ENCODE data around the gene CLMP. TPM values are rescaled to one million over a fixed set of nuclear protein-coding genes. Genes with fewer than 3 reads are reported as not detected.

CLMP gene
- total and polyA plus RNA-seq, 7 experiments from 2014 or later, result 0.08 to 0.60 (median 0.27) TPM

DNA sequence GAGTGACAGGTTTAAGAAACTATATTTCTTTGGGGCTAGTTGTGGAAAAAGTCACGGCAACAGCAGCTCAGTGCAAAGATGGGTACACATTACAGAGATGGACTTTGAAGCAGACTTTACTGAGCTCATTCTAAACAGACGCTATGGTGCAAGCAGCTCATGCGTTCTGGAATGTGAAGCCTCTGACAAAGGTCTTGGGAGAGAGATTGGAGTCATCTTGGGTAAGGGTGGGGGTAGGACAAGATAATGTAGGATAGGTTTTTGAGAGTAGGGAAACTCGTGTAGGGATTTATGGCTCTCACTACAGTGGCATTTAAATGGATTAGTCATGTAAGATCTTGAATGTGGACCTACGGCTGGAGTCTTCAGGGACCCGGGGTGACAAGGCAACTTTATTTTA, 36.2 kb upstream of the CLMP start:
- Mint-ChIP-seq H3K4me3 (no peak overlapping the region), H3K4me1 (peaks cover 14 to 35% (median 17%) of the 10 kb centered on the region in 7 donors), H3K36me3 (peaks cover 0 to 23% (median 0%) of the 10 kb centered on the region in 5 donors), H3K27ac (peak overlapping the region in 2 of 9 donors; percentile 14 to 78), H3K27me3 (peaks cover 1 to 28% (median 2%) of the 10 kb centered on the region in 5 donors), H3K9me3 (peaks cover 0 to 11% (median 0%) of the 10 kb centered on the region in 11 donors)
- intact Hi-C loops (cut with micrococcal nuclease), result no loop called here
- H3K4me1 ChIP-seq (ENCODE audit: control insufficient read depth in 2 of 2, insufficient read depth in 2 of 2, low read length in 2 of 2), result peaks cover 12 to 17% of the 10 kb centered on the region in 2 donors
- ChIA-PET POLR2A (no interaction called here), CTCF (no interaction called here)
- H3K4me3 ChIP-seq (ENCODE audit: low read length), result no peak overlapping the region
- no peak overlapping the region for H3K27ac ChIP-seq (ENCODE audit: low read depth, low read length)
- H3K36me3 ChIP-seq (ENCODE audit: control insufficient read depth in 2 of 3, insufficient read depth in 3 of 3, low read length in 3 of 3), result no peaks in the 10 kb centered on the region
- DNase-seq (no peak), ATAC-seq (no peak)
- H3K27me3 ChIP-seq (ENCODE audit: control insufficient read depth in 2 of 2, insufficient read depth in 2 of 2, low read length in 2 of 2), result no peaks in the 10 kb centered on the region
- H3K9me3 ChIP-seq (ENCODE audit: control insufficient read depth in 2 of 3, low read length in 3 of 3), result no peaks in the 10 kb centered on the region

GRCh38 chr11:123230346-123230745, 35.3 kb upstream of the CLMP start:
- Histone ChIP-seq H3K36me3 (ENCODE audit: control insufficient read depth in 2 of 3, insufficient read depth in 3 of 3, low read length in 3 of 3) (no peaks in the 10 kb centered on the region), H3K9me3 (ENCODE audit: control insufficient read depth in 2 of 3, low read length in 3 of 3) (no peaks in the 10 kb centered on the region), H3K4me3 (ENCODE audit: low read length) (no peak overlapping the region), H3K4me1 (ENCODE audit: control insufficient read depth in 2 of 2, insufficient read depth in 2 of 2, low read length in 2 of 2) (peaks cover 12 to 17% of the 10 kb centered on the region in 2 donors), H3K27me3 (ENCODE audit: control insufficient read depth in 2 of 2, insufficient read depth in 2 of 2, low read length in 2 of 2) (no peaks in the 10 kb centered on the region), H3K27ac (ENCODE audit: low read depth, low read length) (no peak overlapping the region)
- Mint-ChIP-seq H3K36me3 (peaks cover 0 to 23% (median 0%) of the 10 kb centered on the region in 5 donors), H3K4me1 (peaks cover 14 to 28% (median 17%) of the 10 kb centered on the region in 7 donors), H3K4me3 (no peak overlapping the region), H3K9me3 (peaks cover 0 to 11% (median 0%) of the 10 kb centered on the region in 11 donors), H3K27ac (peak overlapping the region in 3 of 9 donors; percentile 1 to 34 (median 18)), H3K27me3 (peaks cover 5 to 36% (median 6%) of the 10 kb centered on the region in 5 donors)
- CTCF ChIA-PET, result no interaction called here
- intact Hi-C loops (cut with micrococcal nuclease), result no loop called here
- ATAC-seq, result no peak
- no peak for DNase-seq
- POLR2A ChIA-PET, result no interaction called here

DNA sequence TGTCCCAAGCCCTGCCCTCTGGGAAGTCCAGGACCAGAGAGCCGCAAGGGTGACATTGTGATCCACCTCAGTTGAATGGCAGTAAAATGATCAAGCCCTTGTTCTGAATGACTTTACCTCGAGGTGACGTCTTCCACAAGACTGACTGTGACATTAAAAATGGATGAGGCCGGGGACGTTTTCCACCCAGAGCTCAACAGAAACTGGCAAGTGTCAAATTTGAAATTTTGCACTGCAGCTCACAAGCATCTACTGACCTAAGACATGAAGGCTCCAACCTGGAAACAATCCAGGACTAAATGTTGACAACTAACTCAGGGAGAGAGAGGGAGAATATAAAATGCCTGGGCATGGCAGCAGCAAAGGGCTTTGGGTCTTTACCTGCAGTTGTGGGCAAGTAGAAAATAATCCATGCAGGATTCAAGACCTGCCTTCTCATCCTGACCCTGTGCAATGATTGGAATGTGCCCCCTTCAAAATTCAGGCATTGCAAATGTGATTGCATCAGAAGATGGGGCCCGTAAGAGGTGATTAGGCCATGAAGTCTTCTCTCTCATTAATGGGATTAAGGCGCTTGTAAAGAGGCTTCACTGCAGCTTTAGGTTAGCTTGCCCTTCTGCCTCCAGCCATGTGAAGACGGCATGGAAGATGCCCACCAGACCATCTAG, 33.6 kb upstream of the CLMP start:
- DNase-seq (no peak), ATAC-seq (no peak)
- POLR2A ChIA-PET, result no interaction called here
- Histone ChIP-seq H3K4me3 (ENCODE audit: low read length) (no peak overlapping the region), H3K27me3 (ENCODE audit: control insufficient read depth in 2 of 2, insufficient read depth in 2 of 2, low read length in 2 of 2) (no peaks in the 10 kb centered on the region), H3K9me3 (ENCODE audit: control insufficient read depth in 2 of 3, low read length in 3 of 3) (no peaks in the 10 kb centered on the region), H3K27ac (ENCODE audit: low read depth, low read length) (no peak overlapping the region), H3K4me1 (ENCODE audit: control insufficient read depth in 2 of 2, insufficient read depth in 2 of 2, low read length in 2 of 2) (peaks cover 9 to 14% of the 10 kb centered on the region in 2 donors), H3K36me3 (ENCODE audit: control insufficient read depth in 2 of 3, insufficient read depth in 3 of 3, low read length in 3 of 3) (no peaks in the 10 kb centered on the region)
- Mint-ChIP-seq H3K4me1 (peaks cover 12 to 17% (median 13%) of the 10 kb centered on the region in 7 donors), H3K4me3 (no peak overlapping the region), H3K36me3 (peaks cover 0 to 19% (median 0%) of the 10 kb centered on the region in 5 donors), H3K27ac (no peak overlapping the region), H3K9me3 (peaks cover 0 to 10% (median 0%) of the 10 kb centered on the region in 11 donors), H3K27me3 (peaks cover 5 to 46% (median 6%) of the 10 kb centered on the region in 5 donors)
- intact Hi-C loops (cut with micrococcal nuclease), result no loop called here
- CTCF ChIA-PET, result no interaction called here

GRCh38 chr11:123227763-123228495, 32.9 kb upstream of the CLMP start:
- ChIA-PET CTCF (interaction anchor here (0.7 kb wide), 1 partner anchor 19 kb away, joined by 3 read pairs; no protein-coding TSS in a partner anchor), POLR2A (no interaction called here)
- no peak overlapping the region for H3K27ac Mint-ChIP-seq
- Histone ChIP-seq H3K4me3 (ENCODE audit: low read length) (no peak overlapping the region), H3K4me1 (ENCODE audit: control insufficient read depth in 2 of 2, insufficient read depth in 2 of 2, low read length in 2 of 2) (peaks cover 2 to 7% of the 10 kb centered on the region in 2 donors), H3K27ac (ENCODE audit: low read depth, low read length) (no peak overlapping the region), H3K27me3 (ENCODE audit: control insufficient read depth in 2 of 2, insufficient read depth in 2 of 2, low read length in 2 of 2) (no peaks in the 10 kb centered on the region), H3K9me3 (ENCODE audit: control insufficient read depth in 2 of 3, low read length in 3 of 3) (no peaks in the 10 kb centered on the region), H3K36me3 (ENCODE audit: control insufficient read depth in 2 of 3, insufficient read depth in 3 of 3, low read length in 3 of 3) (no peaks in the 10 kb centered on the region)
- intact Hi-C loops (cut with micrococcal nuclease), result no loop called here
- no peak overlapping the region for H3K4me3 Mint-ChIP-seq
- peaks cover 0 to 6% (median 1%) of the 10 kb centered on the region in 11 donors for H3K9me3 Mint-ChIP-seq
- H3K4me1 Mint-ChIP-seq, result peaks cover 5 to 10% (median 6%) of the 10 kb centered on the region in 7 donors
- ATAC-seq, result no peak
- DNase-seq, result no peak
- peaks cover 0 to 14% (median 3%) of the 10 kb centered on the region in 5 donors for H3K36me3 Mint-ChIP-seq
- H3K27me3 Mint-ChIP-seq, result peaks cover 6 to 50% (median 9%) of the 10 kb centered on the region in 5 donors

DNA sequence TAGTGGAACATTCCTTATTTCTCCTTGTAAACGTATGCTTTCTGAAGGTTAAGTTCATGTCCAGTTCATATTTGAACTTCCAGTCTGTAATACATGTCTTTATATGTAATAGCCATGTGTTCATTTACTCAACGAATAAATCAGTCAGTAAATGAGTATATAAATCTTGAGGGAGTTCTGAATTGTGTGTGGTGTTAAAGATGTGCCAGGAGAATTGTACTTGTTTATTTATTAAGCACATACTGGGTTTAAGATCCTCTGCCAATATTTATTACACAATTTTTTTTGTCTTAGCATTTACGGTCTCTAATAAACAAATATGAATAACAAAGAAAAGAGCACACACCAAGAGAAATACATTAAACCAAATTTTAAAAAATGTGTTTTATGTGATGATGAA, 26.5 kb upstream of the CLMP start:
- POLR2A ChIA-PET, result no interaction called here
- no peak overlapping the region for H3K4me3 ChIP-seq (ENCODE audit: low read length)
- H3K4me1 ChIP-seq (ENCODE audit: control insufficient read depth in 2 of 2, insufficient read depth in 2 of 2, low read length in 2 of 2), result no peaks in the 10 kb centered on the region
- H3K27ac Mint-ChIP-seq, result no peak overlapping the region
- H3K36me3 ChIP-seq (ENCODE audit: control insufficient read depth in 2 of 3, insufficient read depth in 3 of 3, low read length in 3 of 3), result no peaks in the 10 kb centered on the region
- H3K4me1 Mint-ChIP-seq, result peaks cover 0 to 3% (median 0%) of the 10 kb centered on the region in 7 donors
- no peaks in the 10 kb centered on the region for H3K27me3 ChIP-seq (ENCODE audit: control insufficient read depth in 2 of 2, insufficient read depth in 2 of 2, low read length in 2 of 2)
- intact Hi-C loops (cut with micrococcal nuclease), result no loop called here
- H3K4me3 Mint-ChIP-seq, result no peak overlapping the region
- no peaks in the 10 kb centered on the region for H3K9me3 ChIP-seq (ENCODE audit: control insufficient read depth in 2 of 3, low read length in 3 of 3)
- CTCF ChIA-PET, result no interaction called here
- DNase-seq (no peak), ATAC-seq (no peak)
- H3K27me3 Mint-ChIP-seq, result peaks cover 12 to 57% (median 16%) of the 10 kb centered on the region in 5 donors
- H3K9me3 Mint-ChIP-seq, result peaks cover 3 to 22% (median 12%) of the 10 kb centered on the region in 11 donors
- H3K36me3 Mint-ChIP-seq, result peaks cover 0 to 18% (median 0%) of the 10 kb centered on the region in 5 donors
- no peak overlapping the region for H3K27ac ChIP-seq (ENCODE audit: low read depth, low read length)

DNA sequence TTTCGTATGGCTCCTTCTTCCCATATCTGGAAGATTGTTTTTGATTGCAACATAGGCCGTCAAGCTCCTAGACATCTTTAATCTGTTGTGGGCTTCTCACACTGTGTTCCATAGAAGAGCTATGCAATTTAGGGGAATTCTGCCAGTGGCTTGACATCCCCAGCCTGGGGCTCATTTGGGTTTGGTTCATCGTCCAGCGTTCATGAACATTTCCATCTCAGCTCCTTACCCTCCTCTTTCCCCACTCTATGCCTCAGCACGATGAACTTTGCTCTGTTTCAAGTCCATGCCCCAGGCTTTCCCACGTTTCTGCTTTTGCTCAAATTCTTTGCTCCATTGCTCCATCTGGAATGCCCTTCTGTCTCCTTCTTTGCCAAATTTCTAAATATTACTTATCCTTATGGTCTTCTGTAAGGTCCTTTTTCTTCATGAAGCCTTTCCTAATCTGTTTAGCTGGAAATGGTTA, 26.1 kb upstream of the CLMP start:
- no peak for DNase-seq
- no peak overlapping the region for H3K4me3 Mint-ChIP-seq
- no peak for ATAC-seq
- intact Hi-C loops (cut with micrococcal nuclease), result no loop called here
- Histone ChIP-seq H3K36me3 (ENCODE audit: control insufficient read depth in 2 of 3, insufficient read depth in 3 of 3, low read length in 3 of 3) (no peaks in the 10 kb centered on the region), H3K4me1 (ENCODE audit: control insufficient read depth in 2 of 2, insufficient read depth in 2 of 2, low read length in 2 of 2) (no peaks in the 10 kb centered on the region), H3K27me3 (ENCODE audit: control insufficient read depth in 2 of 2, insufficient read depth in 2 of 2, low read length in 2 of 2) (no peaks in the 10 kb centered on the region), H3K9me3 (ENCODE audit: control insufficient read depth in 2 of 3, low read length in 3 of 3) (no peaks in the 10 kb centered on the region), H3K27ac (ENCODE audit: low read depth, low read length) (no peak overlapping the region), H3K4me3 (ENCODE audit: low read length) (no peak overlapping the region)
- POLR2A ChIA-PET, result no interaction called here
- H3K9me3 Mint-ChIP-seq, result peaks cover 3 to 22% (median 12%) of the 10 kb centered on the region in 11 donors
- peaks cover 10 to 54% (median 14%) of the 10 kb centered on the region in 5 donors for H3K27me3 Mint-ChIP-seq
- H3K4me1 Mint-ChIP-seq, result peaks cover 0 to 2% (median 0%) of the 10 kb centered on the region in 7 donors
- CTCF ChIA-PET, result no interaction called here
- H3K27ac Mint-ChIP-seq, result no peak overlapping the region
- H3K36me3 Mint-ChIP-seq, result peaks cover 0 to 18% (median 0%) of the 10 kb centered on the region in 5 donors

Measured in naive thymus-derived CD4-positive, alpha-beta T cell (primary cell).